HG02678 (cell line): ENCODE data around the gene MUC6.

ENCODE experiments used
- ATAC-seq: cut with Tn5 transposase; IDR thresholded peaks from one replicate; pipeline ENCODE4 v1.9.1; 2021; ENCODE audit warnings: mild to moderate bottlenecking, moderate library complexity; ENCODE audit not compliant: unreplicated experiment

The MUC6 gene

GRCh38 chr11:971092-971690 lies 65.3 kb downstream of the MUC6 start:
- ATAC-seq: no peak

GRCh38 chr11:970319-970871 lies 66.1 kb downstream of the MUC6 start:
- no peak for ATAC-seq

- ATAC-seq: no peak
Measured at GRCh38 chr11:969651-970205, 66.8 kb downstream of the MUC6 start.

- ATAC-seq: no peak
Measured at GRCh38 chr11:968822-969221, 67.7 kb downstream of the MUC6 start.

GRCh38 chr11:967995-968751 lies 68.3 kb downstream of the MUC6 start:
- no peak for ATAC-seq

- ATAC-seq: no peak
Measured at GRCh38 chr11:965206-965775, 71.2 kb downstream of the MUC6 start.

GRCh38 chr11:963852-964251 lies 72.7 kb downstream of the MUC6 start:
- no peak for ATAC-seq
